Stimulated activated CD4-positive, alpha-beta T cell treated with anti-CD3 and anti-CD28 coated beads, Interleukin-4, amount 100 ng/mL, for 4 hours (primary cell): ENCODE data around the gene UBE2A.

Source experiments
- DNase-seq, 2 experiments: peaks; one replicate each; pipeline ENCODE4 v3.0.0-alpha.2; 2020

Gene UBE2A

DNA sequence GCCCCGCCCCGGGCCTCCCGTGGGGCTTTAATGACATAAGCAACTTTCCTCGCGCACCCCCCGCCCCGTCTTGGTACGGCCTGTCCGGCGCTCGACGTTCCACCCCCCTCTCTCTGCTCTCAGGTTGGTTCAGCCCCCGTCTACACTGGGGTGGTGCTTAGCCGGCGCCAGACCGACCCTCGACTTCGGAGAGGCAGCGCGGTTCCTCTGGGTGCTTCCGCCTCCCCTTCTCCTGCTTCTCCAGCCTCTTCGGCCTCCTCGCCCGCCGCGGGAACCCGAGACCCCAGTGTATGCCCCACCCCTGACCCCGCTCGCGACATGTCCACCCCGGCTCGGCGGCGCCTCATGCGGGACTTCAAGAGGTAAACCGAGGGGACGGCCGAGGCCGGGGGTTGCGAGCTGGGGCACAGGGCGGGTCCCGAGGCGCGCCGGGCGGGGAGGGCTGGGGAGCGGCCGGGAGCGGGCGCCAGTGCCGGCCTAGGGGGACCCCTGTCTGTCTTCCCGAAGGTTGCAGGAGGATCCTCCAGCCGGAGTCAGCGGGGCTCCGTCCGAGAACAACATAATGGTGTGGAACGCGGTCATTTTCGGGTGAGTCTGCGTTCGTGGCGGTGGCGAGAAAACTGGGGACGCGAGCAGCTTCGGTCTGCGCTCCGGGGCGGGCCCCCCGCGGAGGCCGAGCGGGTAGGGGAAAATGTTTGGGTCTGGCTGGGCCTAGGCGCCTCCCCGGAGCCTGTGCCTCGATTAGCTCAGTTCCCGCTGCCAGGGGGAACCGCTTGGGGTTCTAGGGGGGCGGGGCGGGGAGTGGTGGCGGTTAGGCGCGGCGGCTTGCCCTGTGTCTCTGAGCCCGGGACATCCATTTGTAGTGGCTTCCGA lies at the start of gene UBE2A:
Gene UBE2A (plus strand): TSS at position 170 of the 873 bp plus-strand sequence. CDS start 149 bp downstream, at position 319.
- peak; percentile 84 to 86 for DNase-seq

DNA sequence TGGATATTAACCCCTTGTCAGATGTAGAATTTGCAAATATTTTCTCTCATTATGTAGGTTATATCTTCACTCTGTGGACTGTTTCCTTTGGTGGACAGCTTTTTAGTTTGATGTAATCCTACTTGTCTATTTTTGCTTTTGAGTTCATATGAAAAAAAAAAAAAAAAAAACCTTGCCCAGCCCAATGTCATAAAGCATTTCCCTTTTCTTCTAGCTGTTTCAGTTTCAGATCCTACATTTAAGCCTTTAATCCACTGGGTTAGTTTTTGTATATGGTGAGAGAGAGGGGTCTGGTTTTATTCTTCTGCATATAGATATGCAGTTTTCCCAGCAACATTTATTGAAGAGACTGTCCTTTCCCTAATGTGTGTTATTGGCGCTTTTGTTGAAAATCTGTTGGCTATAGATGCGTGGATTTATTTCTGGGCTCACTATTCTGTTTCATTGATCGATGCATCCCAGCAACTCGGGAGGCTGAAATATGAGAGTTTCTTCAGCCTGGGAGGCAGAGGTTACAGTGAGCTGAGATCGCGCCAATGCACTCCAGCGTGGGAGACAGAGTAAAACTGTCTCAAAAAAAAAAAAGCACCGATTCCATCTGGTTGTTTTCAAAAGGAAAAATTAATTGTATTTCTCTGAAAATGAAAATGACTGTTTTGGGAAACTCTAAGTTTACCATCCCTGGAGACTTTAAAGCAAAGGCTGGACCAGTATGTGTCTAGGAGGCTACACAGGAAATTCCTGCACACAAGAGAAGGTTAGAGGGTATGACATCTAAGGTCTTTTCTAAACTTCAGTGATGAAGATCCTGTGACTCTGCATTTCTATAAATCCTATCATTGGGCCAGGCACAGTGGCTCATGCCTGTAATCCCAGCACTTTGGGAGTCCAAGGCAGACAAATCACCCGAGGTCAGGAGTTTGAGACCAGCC lies 44.8 kb upstream of the UBE2A start:
- no peak for DNase-seq

DNA sequence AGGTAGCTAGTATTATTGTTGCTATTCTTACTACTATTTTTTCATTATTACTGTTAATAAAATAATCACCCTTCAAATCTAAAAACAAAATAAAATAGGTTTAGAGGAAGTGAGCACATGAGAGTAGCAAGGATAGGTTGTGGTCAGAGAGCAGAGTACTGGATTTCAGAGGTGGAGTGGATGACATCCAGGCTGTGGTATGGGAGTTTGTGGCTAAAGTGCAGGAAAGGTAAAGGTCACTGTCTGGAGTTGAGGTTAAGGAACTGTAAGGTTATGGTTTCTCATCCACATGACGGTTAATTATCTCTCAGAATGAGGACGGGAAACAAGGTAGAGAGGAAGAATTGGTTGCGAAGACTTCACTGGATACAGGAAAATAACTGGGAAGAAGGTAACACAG lies 36.9 kb upstream of the UBE2A start:
- DNase-seq: no peak

DNA sequence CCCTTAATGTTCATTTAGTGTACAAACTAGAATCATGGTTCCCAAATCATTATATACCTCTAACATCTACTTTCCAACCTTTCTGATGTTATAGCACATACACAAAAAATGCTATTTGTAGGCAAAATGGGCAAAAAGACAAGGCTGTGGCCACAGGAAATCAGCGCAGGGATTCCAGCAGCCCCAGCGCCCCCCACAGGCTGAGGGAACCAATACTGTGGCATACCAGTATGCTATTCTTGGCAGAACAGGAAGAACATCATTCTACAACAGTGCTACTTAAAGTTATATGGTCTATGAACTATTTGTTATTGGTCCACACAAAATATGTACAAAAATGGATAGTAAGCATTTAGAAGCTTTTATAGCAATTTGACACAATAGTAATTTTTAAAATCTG lies 34.5 kb upstream of the UBE2A start:
- DNase-seq: no peak

DNA sequence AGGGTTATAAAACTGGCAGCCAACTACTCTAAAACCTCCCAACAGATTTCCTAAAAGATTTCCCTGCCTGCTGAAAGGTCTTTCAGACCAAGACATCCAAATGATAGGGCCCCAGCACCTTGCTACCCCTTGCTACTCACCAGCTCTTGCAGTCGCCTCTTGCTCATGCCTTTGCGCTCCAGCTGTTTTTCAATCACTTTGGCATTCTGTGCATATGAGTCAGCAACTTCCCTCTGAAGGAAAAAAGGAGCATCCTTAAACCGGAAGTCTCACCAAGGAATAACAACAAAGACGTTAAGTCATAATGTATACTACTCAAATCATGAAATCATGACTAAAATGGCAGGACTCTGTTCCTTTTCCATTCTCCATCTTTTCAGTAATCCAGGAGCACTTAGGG lies 33.2 kb upstream of the UBE2A start:
- DNase-seq: no peak

DNA sequence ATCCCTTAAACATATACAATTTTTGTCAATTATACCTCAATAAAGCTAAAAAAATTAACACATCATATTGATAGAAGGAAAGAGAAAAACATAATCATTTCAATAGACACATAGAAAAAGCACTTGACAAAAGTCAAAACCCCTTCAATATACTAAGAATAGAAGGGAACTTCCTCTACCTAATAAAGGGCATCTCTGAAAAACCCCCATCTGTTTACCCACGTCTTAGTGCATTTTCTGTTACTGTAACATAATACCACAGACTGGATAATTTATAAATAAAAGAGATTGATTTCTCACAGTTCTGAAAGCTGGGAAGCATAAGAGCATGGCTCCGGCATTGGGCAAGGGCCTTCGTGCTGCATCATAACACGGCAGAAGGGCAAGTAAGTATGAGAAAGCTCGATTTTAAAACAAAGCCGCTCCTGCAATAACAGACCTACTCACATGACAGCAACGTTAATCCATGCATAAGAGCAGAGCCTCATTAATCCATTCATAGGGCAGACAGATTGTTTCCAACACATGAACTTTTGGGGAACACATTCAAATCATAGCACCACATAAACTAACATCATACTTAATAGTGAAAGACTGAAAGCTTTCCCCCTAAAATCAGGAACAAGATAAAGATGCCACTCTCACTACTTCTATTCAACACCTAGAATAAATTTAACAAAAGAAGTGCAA lies 24.9 kb upstream of the UBE2A start:
- no peak for DNase-seq

DNA sequence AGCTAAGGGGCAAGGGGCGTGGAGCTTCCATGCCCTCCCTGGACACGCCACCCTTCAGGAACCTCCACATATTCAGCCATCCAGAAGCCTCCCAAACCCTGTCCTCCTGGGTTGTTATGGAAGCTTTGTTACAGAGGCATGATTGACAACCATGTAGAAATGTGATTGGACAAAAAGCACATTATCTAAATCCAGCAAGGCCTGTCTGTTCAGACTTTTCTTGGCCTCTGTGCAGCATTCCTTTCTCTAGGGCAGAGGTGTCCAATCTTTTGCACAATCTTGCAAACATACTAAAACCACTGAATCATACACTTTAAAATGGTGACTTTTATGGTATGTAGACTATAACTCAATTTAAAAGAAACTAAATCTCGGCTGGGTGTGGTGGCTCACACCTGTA lies 21.9 kb upstream of the UBE2A start:
- no peak for DNase-seq

DNA sequence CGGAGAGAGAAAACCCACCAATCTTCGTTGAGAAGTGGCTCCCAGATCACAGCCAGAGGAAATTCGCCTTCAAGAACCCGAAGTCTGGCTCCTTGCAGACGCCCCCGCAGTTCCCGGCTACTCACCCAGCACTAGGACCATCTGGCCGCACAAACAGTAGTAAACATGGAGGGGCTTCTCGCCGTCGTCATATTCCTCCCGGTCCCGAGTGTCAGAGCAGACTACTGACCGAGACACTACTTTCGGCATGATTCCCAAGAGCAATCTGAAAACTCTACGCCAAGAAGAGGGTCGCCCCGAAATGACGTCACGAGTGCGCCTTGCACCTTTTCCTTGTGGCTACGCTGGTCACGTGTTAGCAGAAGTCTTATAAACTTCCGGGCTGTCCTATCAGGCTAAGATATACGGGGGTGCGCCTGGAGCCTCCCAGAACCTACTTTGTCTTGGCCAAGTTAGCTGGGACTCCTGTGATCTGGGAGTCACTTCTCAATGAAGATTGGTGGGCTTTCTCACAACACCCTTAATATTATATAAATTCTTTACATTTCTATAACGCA lies 9.2 kb upstream of the UBE2A start, which contains the start of gene STEEP1:
Gene STEEP1 (minus strand): TSS at position 303 of the 557 bp plus-strand sequence. CDS start 54 bp downstream, at position 249.
- peak; percentile 76 to 83 for DNase-seq

DNA sequence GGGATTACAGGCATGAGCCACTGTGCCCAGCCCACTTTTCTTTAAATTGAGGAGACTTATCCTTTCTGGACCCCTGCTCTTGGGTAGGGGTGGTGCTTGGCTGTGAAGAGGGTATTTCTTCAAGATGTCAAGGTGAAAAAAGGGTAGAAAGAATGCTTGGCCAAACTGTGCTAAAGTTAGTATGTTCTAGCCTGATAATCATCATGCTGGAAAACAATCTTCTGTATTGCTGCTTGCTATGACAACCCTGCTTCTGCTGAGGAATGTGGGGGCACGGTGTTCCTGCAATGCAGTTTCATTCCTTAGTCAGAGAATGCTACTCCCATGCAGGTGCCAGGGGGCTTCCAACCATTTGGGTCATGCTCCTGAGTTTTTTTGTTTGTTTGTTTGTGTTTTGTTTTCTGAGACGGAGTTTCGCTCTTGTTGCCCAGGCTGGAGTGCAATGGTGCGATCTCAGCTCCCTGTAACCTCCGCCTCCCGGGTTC lies 4.0 kb upstream of the UBE2A start:
- no peak for DNase-seq

DNA sequence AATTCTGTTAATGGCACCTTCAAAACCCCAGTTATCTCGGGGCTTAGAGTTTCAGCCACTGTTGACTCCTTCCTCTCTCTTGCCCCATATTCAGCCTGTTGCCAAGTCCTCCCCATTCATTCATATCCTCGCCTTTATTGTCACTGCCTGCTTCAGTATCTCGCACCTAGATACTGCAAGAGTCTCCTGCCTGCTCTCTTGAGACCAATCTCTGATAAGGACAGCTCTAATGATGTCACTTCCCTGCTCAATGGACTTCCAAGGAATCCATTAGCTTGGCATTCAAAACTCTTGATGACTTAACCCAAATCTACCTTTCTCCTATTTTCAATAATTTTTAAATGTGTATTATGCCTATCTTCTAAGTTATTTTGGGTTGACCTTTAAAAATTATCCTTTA lies 1.1 kb upstream of the UBE2A start:
- no peak for DNase-seq

DNA sequence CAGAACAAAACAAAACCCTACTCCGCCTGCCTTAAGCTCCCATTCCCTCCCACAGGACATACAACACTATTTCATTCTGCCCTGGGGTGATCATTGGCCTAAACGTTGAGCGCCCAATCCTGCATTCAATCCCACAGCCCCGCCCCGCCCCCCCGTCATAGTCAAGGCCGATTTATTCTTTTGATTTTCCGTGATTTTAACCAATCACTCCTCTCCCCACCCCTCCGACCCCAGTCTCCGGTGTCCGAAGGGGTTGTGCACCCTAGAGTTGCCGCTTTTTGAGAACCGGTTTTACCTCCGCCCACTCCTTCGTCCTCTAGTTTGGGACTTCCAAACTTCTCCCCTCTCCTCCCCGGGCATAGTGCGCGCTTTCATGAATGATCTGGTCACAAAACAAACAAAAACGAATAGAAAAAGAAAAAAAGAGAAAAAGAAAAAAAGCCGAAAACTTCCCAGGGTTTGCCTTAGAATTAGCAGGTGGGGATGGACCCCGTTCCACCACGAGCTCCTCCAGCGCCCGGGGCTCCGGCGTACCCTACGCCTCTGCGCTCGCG lies 446 bp upstream of the UBE2A start:
- no peak for DNase-seq

DNA sequence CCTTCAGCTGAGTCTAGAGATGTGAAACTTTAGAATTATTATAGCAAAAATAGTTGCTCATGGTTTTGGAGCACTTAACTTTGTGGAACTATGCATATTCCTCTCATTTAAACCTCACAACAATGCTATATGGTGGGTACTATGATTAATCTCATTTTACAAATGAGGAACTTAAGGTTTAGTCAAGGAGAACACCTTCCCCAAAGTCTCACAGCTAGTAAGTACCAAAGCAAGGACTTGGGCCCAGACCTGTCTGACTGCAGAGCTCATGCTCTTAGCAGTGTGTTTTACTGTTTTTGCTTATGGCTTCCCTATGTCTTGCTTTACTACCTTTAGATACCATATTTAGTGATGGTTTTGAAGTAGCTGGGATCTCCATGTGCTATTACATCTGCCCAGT lies 5.1 kb downstream of the UBE2A start:
- no peak for DNase-seq

DNA sequence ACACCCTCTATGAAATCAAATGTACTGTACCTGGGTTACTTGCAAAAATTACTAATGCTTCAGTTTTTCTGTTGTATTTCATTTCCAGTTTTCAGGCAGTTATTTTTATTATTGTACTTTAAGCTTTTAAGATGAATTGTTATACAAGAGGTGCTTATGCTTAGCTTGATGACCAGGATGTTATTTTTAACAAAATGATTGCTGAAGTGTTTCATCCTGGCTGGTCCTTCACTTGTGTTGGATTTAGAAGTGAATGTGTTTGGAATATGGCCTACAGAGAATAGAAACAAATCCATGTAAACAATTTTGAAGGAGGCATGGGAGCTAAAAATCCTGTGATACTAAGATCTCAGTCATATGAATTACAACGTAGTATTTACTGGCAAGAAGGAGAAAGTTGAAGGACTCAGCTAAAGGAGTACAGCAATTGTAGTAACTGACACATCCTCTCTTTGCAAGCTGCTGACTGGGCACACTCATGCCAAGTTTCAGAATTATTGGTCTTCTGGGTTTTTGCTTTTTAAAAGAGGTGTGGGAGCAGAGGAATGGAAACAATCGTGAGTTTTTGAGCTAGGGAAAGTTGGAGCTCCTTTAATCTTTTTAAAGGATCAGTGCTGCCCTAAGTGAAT lies 9.2 kb downstream of the UBE2A start:
- DNase-seq: no peak

DNA sequence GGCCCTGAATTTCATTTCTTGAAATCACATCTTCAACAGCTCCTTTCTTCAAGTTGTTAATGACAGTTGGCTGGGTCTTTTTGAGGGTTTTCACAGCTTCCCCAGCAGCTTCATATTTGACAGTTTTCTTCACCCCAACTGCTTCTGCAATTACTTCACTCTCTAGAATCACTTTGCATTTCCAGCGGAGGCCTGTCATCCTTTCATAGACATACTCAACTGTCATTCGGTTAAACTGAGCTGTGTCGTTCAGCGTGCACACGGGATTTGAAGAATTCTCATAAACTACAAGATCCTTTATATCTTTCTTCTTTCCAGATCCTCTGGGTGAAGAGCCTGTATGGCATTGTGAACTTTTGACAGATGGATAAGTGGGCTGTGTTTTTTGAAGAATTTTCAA lies 15.4 kb downstream of the UBE2A start:
- DNase-seq: no peak

DNA sequence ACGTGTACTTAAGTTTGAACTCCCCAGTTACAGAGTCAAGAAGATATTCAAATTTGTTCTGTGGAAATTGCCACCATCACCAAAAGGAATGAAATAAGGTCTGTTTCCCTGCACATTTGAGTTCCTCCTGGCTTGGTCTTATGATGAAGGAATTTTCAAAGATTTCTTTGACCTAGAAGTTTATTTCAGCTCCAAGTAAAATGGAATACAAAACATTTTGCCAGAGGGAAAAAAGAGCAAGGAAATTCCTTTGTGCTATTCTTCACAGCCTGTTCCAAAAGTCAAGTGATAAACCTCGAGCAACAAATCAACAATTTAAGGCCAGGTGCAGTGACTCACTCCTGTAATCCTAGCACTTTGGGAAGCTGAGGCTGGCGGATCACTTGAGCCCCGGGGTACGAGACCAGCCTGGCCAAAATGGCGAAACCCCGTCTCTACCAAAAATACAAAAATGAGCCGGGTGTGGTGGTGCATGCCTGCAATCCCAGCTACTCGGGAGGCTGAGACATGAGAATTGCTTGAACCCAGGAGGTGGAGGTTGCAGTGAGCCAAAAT lies 28.4 kb downstream of the UBE2A start:
- no peak for DNase-seq

DNA sequence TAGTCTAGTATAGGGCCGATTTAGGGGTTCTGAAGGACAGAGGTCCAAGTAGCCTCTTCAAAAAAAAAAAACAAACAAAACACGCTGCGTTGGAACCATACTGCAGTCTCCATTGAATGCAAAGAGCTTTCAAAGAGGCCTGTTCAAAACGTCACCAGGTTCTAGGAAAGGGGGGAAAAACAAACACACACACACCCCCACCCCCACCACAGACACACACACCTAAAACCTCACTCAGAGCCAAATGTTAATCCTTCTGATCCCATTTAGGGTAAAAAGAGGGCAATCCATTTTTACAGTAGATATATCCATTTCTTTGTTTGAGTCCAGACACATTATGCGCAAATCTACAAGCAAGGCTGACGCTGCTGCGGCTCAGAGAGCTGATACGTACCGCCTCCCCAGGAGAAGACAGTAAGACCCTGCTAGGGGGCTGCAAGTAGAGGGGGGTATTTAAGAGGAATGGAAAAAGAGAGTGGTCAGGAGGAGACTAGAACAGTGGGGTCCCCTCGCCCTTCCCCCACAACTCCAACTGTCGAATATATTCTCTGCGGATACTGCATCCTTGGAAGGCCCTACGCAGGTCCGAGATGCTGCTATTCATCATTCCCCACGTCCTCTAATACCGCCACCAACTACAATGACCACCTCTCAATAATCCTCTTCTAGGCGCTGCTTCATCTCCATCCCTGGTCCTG lies 30.6 kb downstream of the UBE2A start:
- DNase-seq: no peak

DNA sequence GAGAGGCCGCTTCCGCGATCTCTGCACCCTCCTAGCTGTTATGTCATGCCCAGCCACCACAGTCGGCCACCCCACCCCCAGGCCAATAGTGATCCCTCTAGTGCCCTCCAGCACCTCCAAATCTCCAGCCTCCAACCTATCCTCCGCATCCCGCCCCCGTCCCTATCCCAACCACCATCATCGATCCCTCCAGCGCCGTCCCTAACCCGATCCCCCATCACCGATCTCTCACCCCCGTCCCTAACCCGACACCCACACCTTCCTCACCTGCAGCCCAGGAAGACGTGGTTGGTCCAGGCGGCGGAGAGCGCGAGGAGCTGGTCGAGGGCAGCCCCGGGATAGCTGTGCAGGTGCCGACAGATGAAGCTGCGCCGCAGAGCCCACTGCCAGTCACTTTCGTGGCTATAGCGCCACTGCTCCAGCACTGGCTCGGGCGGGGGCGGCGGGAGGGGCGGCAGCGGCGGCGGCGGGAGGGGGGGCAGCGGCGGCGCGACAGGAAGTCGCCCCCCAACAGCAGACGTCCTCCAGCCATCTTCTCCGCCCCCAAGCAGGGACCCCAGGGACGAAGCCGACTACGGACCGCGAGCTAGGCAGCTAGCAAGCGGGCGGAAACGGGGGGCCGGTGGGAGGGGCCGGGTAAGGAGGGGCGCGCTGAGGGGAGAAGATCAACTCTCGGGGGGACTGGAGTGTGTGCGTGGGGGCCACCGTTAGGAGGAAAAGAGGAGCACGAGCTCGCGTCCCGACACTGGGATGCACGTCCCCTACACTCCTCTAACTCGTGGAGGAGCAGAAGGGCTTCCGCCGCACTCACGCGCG lies 31.3 kb downstream of the UBE2A start:
- DNase-seq: peak; percentile 34 to 43

DNA sequence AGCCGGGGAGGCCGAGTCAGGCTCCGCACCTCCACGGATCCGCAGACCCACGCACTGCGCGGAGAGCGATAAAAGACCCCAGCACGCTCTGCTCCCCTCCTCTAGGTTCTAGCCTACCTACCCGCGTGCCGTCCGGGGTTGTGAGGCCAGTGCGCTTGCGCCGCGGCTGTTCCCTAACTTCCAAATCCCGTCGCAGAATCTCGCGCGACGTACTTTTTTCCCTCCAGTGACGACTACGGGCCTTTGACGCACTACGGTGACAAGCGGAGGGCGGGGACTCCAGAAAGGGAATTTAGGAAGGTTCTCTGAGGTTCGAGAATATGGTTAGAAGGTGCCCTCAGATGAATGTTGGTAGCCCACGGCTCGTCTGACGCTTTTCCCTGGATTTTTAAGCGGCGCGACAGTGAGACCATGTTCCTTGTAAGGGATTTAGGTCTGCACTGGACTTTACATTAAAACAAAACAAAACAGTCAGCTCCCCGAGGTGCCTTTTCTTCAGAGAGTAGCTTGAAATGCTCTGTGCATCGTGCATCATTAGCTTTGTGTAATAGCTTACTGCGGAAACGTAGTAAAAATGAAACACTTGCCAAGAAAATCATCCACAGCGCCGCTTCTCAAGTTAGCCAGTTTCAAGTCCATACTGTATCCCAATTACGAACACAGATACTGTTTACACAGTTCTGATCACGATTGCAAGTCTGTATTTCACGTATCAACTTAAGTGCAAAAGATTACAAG lies 32.1 kb downstream of the UBE2A start, which contains the start of gene NKRF:
Gene NKRF (minus strand): TSS at position 145 of the 738 bp plus-strand sequence.
- DNase-seq: peak; percentile 84 to 88

DNA sequence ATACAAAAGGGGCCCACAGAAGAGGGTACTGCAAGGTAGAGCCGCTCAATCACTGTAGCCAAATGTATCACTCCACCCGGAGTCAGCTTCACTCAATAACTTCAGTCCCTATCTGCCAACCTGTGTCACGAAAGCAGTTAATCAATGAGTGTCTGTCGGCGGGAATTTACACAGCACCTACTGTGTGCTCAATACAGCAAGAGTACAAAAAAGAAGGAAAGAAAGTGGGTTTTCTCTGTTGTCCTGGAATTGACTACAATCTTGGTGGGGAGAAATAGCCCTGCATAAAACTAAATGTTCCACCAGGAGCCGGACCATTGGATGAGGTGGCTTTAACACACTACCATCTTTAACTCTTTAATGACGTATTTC lies 32.6 kb downstream of the UBE2A start:
- no peak for DNase-seq
